Prostate gland (tissue), 2 donors: ENCODE measurements around the gene PKM.

ENCODE experiments used
- CTCF ChIP-seq, 4 experiments: fragments of 200-600 bp in 2 of 4; fragments of 450-650 bp in 2 of 4; sonication (generic) in 2 of 4; IDR thresholded peaks; 1 replicate in 3 of 4; 2 replicates in 1 of 4; pipeline ENCODE4 v1.5.1; 2016 to 2019; ENCODE audit warnings: antibody characterized with exemption in 4 of 4, mild to moderate bottlenecking in 2 of 4, moderate library complexity in 2 of 4
- POLR2A ChIP-seq: fragments of 450-650 bp; IDR thresholded peaks from one replicate; pipeline ENCODE4 v1.6.1; 2016; ENCODE audit warnings: antibody characterized with exemption, mild to moderate bottlenecking
- POLR2AphosphoS5 ChIP-seq: sonication (generic); formaldehyde crosslinking; IDR thresholded peaks from one replicate; pipeline ENCODE4 v1.6.1; 2017; ENCODE audit warnings: antibody characterized with exemption

- TF ChIP-seq POLR2AphosphoS5 (no peak), CTCF (IDR thresholded peaks at IDR 0.05) (no peak), POLR2A (no peak)
Observed at GRCh38 chr15:72233769-72234168, 2.8 kb upstream of the PKM start.
